Measurements from ENCODE around the gene RNF152.

DNA sequence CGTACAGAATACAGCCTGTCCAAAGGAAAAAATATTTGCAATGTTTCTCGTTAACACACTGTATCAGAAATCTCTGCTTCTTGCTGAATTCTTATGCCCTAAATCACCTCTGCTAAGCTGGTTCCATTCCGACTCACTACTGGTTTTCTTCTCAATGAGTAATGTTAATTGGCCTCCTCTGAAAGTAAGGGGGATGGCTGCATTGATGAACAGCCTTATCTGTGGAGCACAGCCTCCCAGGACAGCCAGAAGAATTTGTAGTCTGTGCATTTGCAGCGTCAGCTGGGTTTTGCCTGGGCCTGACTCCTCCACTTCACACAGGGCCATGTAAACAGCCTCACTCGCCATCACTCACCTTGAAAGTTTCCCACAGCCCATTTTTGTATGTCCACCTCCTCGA lies 127.7 kb downstream of the RNF152 start:
- TF ChIP-seq NR3C1 (CRISPR knock-in tag; IDR thresholded peaks at IDR 0.05) (no peak), POLR2A (IDR thresholded peaks at IDR 0.05; ENCODE audit: insufficient read depth in 1 of 2, low read depth in 2 of 2, low read length in 2 of 2) (no peak), ZBTB1 (CRISPR knock-in tag; IDR thresholded peaks at IDR 0.05; ENCODE audit: borderline replicate concordance) (no peak), RAD21 (CRISPR knock-in tag; IDR thresholded peaks at IDR 0.05) (no peak), HNRNPK (IDR thresholded peaks at IDR 0.05; ENCODE audit: low read depth, low read length, poor library complexity, severe bottlenecking) (no peak), CTCF (CRISPR knock-in tag; IDR thresholded peaks at IDR 0.05) (no peak), SETDB1 (CRISPR knock-in tag; IDR thresholded peaks at IDR 0.05; ENCODE audit: borderline replicate concordance) (no peak), KLF9 (CRISPR knock-in tag; IDR thresholded peaks at IDR 0.05; ENCODE audit: low read depth) (no peak), NCOR1 (IDR thresholded peaks at IDR 0.05; ENCODE audit: borderline replicate concordance, low read length) (no peak), ZSCAN25 (CRISPR knock-in tag; IDR thresholded peaks at IDR 0.05) (no peak)
- TF ChIP-seq, protein P1, sequence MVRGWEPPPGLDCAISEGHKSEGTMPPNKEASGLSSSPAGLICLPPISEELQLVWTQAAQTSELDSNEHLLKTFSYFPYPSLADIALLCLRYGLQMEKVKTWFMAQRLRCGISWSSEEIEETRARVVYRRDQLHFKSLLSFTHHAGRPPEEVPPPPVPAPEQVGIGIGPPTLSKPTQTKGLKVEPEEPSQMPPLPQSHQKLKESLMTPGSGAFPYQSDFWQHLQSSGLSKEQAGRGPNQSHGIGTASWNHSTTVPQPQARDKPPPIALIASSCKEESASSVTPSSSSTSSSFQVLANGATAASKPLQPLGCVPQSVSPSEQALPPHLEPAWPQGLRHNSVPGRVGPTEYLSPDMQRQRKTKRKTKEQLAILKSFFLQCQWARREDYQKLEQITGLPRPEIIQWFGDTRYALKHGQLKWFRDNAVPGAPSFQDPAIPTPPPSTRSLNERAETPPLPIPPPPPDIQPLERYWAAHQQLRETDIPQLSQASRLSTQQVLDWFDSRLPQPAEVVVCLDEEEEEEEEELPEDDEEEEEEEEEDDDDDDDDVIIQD (CRISPR knock-in tag; IDR thresholded peaks at IDR 0.05; ENCODE audit: low read depth) = no peak
